HG03066 (cell line): Measurements from ENCODE around the gene PHACTR3.
"Not testable (repeated sequence)": the region's sequence is repeated elsewhere in the genome, so short reads cannot be mapped to it uniquely, and the experiment has no call there.

ENCODE experiments used
- ATAC-seq: cut with Tn5 transposase; IDR thresholded peaks from one replicate; pipeline ENCODE4 v1.9.1; 2021; ENCODE audit warnings: low read depth; ENCODE audit not compliant: unreplicated experiment

Gene PHACTR3

DNA sequence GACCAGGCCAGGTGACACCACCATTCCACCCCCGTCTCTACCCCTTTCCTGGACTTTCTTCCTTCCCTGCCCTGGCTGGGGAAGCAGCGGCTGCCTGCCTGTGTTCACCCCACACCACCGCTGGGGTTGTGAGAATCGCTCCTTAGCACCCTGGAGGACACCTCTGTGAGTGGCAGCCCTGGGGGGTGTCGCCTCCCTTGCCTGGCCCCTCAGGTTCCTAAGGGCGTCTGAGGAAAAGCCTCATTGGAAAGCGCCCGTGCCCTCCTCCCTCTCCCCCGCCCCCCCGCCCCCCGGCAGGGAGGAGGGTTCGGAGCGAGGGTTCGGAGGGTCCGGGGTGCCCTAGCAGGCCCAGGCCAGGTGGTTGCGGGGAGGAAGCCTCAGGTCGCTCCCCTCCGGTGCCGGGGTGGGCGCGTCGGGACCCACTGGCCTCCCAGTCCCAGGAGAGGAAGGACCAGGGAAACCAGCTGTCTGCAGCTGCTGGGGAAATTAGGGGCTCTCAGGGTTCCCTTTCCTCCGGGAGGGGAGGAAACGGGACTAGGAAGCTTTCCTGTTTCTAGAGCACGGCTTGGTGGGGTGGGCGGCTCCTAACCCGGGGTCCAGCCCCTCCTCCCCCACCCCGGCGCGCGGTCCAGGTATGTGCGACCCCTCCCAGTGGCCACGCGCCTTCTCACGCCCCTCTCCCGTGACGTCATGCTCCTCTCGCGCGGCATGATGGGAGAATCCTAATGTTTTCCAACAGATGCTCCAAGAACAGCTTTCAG, at the start of gene PHACTR3:
TSS of gene PHACTR3 (plus strand) at position 760 of the 761 bp plus-strand sequence. CDS start 475 bp downstream, outside the sequence.
- ATAC-seq: no peak

DNA sequence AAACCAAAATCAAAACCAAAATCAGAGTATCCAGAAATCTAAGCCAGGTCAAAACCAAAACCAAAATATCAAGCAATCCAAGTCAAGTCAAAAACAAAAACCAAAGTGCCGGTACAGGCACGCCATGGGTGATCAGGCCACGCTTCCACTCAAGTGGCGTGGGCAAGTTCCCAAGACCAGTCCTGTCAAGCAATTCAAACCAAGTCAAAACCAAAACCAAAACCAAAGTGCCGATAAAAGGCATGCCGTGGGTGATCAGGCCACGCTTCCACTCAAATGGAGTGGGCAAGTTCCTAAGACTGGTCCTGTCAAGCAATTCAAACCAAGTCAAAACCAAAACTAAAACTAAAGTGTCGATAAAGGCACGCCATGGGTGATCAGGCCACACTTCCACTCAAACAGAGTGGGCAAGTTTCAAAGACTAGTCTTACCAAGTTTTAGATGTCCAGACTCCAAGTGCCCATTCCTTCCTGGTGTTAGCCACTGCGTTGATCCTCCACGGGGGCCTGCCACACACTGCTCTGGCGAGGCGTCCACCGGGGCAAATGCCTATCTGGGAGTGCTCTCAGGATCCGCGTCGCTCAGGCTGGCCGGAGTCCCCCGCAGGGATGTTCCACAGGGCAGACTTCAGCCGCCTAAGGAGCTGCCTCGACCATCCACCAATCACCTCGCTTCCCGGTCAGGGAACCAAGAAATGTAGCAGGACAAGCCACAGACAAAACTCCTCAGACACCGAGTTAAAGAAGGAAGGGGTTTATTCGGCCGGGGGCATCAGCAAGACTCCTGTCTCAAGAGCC, 46.4 kb upstream of the PHACTR3 start:
- ATAC-seq: not testable (repeated sequence)

DNA sequence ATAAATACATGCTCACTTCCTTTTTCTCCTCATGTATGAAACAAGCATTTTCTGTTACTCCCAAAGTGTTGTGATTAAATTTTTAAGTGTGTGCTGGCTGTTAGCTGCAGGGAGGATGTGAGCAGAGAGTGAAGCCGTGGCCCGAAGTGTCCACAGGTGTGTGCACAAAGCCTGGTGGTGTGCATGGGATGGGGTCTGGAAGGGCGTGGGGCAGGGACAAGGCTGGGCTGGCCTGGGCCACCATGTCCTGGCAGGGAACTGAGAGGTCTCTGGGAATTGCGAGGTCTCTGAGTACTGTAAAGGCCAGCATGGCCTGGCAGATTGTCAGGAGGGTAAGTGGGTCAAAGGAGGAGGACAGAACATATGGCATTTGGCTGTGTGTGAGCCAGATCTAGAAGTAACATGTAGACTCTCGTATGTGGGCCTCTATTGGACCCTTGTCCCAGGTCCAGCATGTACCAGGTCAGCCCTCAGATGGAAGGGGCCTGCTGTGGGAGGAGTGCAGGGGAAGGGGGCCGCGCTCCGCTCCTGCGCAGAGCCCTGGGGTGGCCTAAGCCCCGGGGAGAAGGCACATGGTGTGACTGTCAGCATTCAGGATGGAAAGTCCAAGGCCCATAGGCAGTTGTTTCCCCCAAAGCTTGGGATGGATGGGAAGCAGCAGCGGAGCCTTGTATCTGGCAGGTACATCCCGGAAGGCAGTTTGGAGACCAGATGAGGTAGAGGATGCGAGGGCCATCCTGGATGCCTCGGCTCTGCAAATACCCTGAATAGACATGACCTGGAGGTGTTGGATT, 45.1 kb upstream of the PHACTR3 start:
- ATAC-seq: no peak

DNA sequence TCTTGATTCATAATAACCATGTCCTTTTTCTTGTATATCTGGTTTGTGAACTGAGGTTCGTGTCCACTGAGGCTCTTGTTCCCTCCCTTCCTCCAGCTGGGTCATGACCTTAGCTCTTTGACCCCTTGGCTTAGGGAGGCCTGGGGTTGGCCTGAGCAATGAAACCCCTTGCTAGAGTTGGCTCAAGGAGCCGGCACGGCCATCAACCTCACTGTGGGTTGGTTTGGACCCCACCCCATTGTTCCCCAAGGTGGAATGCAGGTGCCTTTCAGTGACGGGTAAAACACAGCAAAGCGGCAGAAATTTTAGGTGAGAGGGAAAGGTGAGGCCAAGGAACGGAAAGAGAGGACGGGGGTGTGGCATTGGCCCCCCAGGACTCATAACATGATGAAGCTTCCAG, 44.5 kb upstream of the PHACTR3 start:
- no peak for ATAC-seq

DNA sequence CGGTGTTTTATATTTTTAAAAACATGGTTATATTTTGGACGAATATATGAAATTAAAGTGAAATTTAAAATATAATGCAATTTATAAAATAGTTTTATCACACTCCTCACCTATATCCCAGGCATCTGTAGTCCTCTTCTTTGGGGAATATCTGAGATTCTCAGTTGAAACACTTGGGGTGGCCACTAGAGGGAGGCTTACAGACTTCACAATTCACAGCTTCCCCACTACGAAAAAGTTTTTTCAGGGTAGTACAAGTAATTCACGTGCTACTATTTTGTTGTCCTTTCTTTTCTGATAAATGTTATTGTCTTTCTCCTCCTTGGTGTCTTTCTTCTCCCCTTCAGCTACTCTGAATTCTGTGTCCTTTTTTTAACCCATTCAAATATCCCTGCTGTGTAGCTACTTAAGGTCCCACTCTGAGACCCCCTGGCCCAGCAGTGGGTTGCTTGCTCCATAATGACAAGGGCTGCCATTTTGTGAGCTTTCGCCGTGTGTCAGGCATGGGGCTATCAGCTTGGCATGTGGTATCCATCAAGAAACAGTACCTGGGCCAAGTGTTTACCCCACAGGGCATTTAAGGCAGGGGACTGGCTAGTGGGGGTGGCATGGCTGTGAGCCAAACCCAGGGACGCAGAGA, 43.6 kb upstream of the PHACTR3 start:
- ATAC-seq: no peak

DNA sequence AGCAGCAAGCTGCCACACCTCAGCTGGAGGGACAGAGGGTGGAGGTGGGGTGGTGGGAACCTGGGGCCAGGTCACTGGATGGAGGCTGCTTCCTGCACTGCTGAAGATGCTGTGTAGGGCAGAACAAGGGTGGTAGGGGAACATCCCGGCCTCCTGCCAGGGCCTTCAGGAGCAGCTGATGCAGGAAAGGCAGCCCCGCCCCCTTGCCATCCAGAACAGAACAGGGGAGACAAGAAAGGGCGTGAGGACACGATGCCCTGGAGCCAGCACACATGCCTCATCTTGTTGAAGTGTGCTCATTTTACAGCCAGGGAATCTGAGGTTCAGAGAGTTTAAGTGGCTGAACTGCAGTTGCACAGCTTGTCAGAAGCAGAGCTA, 43.1 kb upstream of the PHACTR3 start:
- no peak for ATAC-seq

DNA sequence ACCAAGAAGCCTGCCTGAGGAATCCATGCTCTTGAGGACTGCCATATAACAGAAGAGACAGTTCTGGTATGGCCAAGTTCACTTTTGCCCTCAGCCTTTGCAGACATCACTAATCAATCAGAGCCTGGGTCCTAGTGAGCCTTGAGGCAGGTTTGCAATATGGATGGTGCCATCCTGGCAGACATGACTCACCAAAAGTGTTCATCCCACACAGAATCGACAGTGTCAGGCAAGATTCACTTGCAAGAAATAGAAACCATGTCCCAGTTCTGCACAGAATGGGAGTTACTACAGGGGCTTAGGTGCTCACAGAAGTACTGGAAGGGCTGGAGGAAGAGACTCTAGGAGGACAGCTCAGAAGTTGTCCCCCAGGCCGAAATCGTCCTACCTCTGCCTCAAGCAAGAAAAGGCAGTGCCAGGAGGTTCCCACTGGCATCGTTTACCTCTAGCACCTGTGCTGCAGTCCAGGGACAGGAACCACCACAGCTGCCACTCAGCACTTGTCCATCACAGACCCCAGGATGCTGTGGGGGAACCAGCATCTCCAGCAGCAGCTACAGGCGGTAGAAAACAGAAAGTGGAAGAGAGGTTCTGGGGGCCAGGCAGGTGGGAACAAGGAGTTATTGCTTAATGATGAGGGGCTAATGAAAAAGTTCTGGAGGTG, 42.6 kb upstream of the PHACTR3 start:
- ATAC-seq: no peak

DNA sequence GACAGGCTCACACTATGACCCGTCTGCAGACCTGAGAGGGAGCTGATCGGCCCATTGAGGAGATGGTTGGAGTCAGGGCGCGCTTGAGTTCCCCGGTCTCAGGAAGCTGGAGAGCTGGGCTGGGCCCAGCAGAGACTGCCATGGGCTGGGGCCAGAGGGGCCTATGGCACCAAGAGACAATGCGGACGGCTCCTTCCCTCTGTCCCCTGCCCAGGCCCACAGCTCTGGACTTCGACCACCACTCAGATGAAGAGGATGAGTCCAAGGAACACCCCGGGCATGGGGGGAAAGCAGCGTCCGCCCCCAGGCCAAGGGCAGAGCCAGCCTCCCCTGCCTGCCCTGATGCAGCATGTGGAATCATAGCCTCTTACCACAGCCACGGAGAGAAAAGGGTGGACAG, 40.2 kb upstream of the PHACTR3 start:
- ATAC-seq: no peak

DNA sequence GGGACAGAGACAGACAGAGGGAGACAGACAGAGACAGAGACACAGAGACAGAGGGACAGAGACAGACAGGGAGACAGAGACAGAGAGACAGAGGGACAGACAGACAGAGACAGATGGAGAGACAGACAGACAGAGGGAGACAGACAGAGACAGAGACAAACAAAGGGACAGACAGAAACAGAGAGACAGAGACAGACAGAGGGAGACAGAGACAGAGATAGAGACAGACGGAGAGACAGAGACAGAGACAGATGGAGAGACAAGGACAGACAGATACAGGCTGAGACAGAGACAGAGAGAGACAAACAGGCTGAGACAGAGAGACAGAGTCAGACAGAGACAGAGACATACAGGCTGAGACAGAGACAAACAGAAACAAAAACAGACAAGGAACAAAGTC, 39.4 kb upstream of the PHACTR3 start:
- ATAC-seq: no peak

DNA sequence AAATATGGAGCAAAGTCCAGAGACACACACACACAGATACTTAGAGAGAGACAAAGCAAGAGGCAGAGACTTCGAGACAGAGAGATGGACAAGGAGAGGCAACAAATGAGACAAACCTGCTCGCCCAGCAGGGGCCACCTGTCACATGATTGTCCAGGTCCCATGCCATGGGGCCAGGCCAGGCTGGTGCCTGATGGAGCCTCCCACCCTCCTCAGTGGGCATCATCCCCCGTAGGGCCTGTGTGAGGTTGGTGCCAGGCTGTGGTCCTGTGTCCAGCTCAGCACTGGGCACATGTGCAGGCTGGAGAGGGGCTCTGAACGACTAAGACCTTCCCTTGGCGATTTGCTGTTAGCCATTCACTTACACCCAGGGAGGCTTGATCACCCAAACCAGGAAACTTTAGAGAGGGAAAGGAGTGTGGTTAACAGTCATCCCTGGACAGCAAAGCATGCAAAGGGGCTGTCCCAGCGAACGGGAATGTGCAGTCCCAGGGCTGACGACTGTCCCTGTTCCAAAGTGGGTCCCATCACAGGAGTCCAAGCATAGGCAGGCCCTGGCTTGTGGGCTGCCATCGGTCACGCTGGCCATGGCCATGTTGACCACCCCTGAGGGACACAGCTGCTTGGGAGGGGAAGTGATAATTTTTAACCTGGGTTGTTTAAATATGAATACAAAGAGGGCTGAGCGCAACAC, 38.4 kb upstream of the PHACTR3 start:
- no peak for ATAC-seq

DNA sequence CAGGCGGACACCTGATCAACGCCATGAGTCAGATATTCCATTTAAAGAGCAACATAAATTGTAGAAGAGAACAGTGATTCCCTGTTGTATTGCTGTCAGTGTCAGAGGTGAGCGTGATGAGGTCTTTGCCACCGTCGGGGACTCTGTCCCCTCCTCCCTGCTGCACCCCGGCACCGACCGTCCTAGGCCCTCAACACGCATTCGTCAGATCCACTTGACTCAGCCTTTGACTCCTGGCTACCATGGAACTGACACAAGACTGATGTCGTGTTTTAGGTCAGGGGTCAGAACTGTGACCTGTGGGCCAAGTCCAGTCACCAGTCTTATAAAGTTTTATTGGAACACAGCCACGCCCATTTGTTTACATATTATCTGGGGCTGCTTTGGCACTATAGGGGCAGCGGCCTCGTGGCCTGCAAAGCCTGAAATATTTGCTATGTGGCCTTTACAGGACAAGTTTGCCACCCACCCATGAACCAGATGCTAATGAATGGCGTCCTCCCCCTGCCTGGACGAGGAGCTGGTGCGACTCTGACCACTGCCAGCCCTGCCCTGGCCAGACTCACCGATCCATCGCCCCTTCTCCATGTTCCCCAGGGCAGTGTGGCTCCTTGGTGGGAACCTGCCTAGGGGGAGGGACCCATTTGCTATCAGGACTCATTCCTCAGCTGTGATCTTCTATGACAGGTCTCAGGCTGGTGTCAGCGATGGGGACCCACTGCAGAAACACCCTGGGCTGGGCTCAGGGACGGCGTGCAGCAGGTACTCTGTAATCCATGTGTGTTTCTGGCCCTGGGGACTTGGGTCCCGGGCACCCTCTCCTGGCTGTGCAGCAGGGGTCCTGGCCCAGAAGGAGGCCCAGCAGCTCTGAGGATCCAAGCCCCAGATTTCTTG, 37.5 kb upstream of the PHACTR3 start:
- ATAC-seq: no peak

DNA sequence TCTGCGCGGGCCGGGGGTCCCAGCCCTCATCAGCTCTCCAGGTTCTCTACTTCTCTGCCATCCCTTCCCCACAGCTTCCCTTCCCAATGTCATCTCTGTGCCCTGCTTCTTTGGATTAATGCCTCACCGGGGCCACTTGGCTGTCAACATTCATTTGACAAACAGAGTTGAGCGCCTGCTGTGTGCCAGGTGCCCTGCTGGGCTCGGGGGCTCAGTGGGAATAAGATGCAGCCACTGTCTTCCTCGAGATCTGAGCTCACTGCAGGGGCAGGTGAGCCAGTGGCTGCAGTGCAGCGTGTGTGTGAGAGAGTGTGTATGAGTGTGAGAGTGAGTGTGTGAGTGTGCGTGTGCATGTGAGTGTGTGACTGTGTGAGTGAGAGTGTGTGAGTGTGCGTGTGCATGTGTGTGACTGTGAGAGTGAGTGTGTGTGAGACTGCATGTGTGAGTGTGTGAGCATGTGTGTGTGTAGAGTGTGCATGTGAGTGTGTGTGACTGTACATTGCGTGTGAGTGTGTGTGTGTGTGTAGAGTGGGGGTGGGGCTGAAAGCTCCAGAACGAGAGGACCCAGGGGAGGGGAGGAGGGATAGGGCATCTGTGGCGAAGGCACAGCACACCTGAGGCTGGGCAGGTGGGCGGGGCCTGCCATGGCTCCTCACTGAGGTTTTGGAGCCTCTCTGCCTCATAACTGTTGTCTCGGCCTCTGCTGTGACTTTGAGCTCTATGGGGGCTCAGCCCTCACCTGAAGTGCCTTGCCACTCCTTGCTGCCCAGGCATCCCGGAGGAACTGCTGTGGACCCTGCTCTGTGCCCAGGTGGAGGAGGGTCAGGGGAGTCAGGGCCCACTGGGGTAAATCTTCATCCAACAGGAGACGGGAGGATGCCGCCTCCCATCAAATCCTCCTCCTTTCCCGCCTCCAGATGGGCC, 36.5 kb upstream of the PHACTR3 start:
- no peak for ATAC-seq

DNA sequence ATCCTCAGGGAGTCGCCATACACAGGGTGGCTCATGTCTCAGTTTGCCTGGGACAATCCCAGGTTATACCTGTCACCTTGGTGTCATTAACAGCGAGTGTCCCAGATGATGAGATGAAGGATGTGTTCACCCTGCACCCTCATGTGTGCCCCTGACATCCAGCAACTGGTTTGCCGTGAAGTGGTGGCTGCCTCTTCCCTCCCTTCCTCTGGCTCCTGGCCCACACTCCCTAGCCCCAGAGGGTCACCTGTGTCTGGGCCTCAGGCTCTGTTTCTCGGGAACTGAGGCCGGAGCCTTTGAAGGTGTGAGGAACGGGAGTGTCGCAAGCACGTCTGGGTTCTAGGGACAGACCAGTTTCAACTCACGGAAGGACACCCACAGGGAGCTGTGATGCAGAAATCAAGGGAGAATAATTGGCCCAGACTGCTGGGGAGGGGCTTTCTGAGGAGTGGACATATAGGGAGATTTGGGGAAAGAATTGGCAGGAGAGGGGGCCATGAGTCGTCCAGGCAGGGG, 35.8 kb upstream of the PHACTR3 start:
- no peak for ATAC-seq

DNA sequence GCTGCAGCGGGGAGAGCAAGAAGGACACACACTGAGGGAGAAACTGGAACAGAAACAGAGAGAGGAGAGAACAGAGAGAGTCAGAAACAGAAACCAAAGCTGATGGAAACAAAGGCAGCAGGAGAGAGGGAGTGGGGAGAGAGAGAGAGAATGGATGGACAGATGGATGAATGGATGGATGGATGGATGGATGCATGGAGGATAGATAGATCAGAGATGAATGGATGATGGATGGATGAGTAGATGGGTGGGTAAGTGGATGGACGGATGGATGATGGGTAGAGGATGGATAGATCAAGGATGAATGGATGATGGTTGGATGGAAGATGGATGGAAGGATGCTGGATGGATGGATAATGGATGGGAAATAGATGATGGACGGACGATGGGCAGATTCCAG, 35.0 kb upstream of the PHACTR3 start:
- ATAC-seq: no peak

DNA sequence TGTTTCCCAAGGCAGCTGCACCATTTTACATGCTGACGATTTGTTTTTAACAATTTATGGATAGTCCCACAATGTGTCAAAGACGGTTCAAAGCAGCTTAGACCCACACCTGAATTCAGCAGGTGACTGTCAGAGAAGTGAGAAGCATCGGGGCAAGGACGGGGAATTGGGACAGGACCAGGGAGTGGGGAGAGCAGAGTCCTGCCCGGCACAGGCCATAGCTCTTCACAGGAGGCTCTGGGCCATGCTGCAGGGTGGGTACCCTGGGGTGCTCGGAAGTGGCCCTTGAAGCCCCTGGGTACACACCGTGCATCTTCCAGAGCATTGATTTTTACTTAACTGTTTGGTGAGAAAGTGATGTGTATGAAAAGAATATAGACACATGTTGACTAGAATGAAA, 33.2 kb upstream of the PHACTR3 start:
- no peak for ATAC-seq

DNA sequence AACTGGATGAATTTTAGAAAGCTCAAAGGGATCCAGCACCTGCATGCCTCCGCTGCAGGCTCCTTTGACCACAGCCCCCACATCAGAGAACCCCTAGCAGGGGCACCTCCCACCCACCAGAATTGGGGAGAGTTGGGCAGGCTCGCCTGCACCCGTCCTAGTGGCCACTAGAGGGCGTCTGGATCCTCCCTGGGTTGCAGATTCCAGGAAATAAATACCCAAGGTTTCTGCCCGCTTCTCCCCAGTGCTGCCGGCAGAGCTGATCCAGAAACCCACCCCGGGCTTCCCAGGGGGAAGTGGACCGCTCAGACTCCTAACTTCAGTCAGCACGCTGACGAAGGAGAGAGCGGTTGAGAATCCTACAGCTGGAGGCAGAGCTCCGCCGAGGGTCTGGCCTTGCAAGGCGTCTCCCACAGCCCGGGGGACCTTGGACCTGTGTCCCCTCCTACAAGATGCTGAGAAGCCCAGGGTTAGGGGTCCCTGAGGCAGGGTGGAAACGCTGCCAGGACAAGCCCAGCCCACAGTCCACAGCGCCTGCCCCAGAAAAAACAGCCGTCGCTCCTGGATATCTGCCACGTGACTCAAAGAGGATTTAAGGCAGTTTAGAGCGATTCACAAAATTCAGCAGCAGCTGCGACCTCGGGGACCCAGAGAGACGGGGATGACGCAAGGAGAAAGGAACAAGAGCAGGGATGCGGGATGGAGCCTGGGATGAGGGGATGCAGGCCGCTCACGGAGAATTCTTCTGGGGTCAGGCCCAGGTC, 32.6 kb upstream of the PHACTR3 start:
- peak; percentile 59 for ATAC-seq

DNA sequence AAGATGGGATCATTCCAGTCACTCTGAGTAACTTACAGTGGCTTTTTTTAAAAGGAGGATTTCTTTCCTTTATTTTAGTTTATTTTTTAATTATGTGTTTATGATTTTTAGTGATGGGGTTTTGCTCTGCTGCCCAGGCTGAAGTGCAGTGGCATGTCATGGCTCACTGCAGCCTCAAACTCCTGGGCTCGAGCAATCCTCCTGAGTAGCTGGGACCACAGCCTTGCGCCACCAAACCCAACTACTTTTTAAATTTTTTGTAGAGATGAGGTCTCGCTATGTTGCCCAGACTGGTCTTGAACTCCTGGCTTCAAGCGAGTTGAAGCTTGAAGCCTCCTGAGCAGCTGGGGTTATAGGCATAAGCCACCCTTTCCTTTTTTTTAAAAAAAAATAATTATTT, 31.8 kb upstream of the PHACTR3 start:
- no peak for ATAC-seq
